ENCODE data around the gene CT45A1.

DNA sequence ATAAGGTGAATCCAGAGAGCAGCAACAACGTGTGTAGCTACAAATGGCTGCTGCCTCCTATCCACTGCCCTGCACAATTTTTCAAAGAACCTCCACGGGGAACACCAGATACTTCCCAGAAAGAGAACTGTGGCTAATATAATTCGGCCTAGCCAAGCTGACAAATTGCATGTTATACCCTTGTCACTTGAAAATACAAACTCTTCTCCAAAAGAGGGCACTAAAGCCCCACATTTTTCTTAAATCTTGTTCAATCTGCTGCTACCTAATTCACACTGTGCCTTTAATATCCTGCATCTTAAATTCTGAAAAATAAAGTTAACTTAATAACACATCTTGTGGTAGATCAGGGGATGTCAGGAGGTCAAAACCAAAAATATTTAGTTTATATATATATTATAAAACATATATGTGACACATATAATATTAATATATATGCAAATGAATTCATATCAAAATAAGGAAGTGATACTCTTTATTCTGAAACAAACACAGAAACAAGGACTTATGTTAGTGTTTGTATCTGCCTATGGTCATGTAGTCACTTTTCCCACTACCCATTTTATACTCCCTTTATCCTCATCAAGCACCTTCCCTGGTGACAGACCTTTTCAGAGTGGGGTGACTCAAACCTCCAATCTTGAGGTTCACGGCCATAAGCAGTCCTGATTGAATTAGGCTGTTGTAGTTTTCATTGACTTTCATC is 24.1 kb downstream of the CT45A1 start:
- TF ChIP-seq, protein P1, sequence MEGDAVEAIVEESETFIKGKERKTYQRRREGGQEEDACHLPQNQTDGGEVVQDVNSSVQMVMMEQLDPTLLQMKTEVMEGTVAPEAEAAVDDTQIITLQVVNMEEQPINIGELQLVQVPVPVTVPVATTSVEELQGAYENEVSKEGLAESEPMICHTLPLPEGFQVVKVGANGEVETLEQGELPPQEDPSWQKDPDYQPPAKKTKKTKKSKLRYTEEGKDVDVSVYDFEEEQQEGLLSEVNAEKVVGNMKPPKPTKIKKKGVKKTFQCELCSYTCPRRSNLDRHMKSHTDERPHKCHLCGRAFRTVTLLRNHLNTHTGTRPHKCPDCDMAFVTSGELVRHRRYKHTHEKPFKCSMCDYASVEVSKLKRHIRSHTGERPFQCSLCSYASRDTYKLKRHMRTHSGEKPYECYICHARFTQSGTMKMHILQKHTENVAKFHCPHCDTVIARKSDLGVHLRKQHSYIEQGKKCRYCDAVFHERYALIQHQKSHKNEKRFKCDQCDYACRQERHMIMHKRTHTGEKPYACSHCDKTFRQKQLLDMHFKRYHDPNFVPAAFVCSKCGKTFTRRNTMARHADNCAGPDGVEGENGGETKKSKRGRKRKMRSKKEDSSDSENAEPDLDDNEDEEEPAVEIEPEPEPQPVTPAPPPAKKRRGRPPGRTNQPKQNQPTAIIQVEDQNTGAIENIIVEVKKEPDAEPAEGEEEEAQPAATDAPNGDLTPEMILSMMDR (conservative IDR thresholded peaks at IDR 0.05 in 1 of 2, IDR thresholded peaks at IDR 0.05 in 1 of 2; ENCODE audit: extremely low read depth in 1 of 2, insufficient read depth in 1 of 2, low read depth in 1 of 2, low read length in 2 of 2) = peak in 1 of 2 donors; percentile 9
- no peak for TF ChIP-seq EZH2 (IDR thresholded peaks at IDR 0.05; ENCODE audit: borderline replicate concordance, low read length)

Measured in mammary epithelial cell (primary cell).